B cell (primary cell): ENCODE data around the gene GRM8. TPM values are rescaled to one million over a fixed set of nuclear protein-coding genes. Genes with fewer than 3 reads are reported as not detected.

Experiments
- ATAC-seq: fragments of 200-7000 bp; cut with Tn5 transposase; one replicate; pipeline ENCODE4 v1.10.0; 2021; ENCODE audit warnings: low read depth, mild to moderate bottlenecking, moderate number of reproducible peaks, moderate library complexity
- CTCF ChIA-PET: fragments of 350-600 bp; sonication (Branson Sonifier 250); formaldehyde crosslinking; loops from one replicate; lab custom pipeline; 2021; ENCODE audit warnings: antibody characterized with exemption, inconsistent platforms; lab: Charles Lee
- POLR2A ChIA-PET: fragments of 350-600 bp; sonication (Branson Sonifier 250); formaldehyde crosslinking; loops from one replicate; lab custom pipeline; 2021; ENCODE audit warnings: antibody characterized with exemption; lab: Charles Lee
- DNase-seq: peaks from one replicate; pipeline ENCODE4 v3.0.0; 2013
- H2AFZ ChIP-seq: 2 replicates; pipeline ENCODE4 v1.6.1; 2012; ENCODE audit warnings: mild to moderate bottlenecking, low read depth, low read length; ENCODE audit not compliant: insufficient read depth, poor library complexity, severe bottlenecking
- H3K27ac ChIP-seq, 2 donors: 1 replicate in 1 of 2; 2 replicates in 1 of 2; pipeline ENCODE4 v1.5.1; 2012 to 2013; ENCODE audit warnings: low read length in 2 of 2, mild to moderate bottlenecking in 2 of 2, moderate library complexity in 1 of 2
- H3K27me3 ChIP-seq, 4 experiments: fragments of 200-600 bp in 1 of 4; sonication (generic) in 1 of 4; replicated peaks in 1 of 4; 1 replicate in 2 of 4; 2 replicates in 2 of 4; pipeline versions ENCODE4 v1.6.1 to v1.7.0; 2013 to 2016; ENCODE audit warnings: low read length in 3 of 4, mild to moderate bottlenecking in 2 of 4, mixed read lengths in 1 of 4, moderate library complexity in 1 of 4; ENCODE audit not compliant: insufficient read depth in 4 of 4, control insufficient read depth in 3 of 4; ENCODE audit errors: control extremely low read depth in 1 of 4
- H3K36me3 ChIP-seq, 2 experiments: replicated peaks in 1 of 2; 1 replicate in 1 of 2; 2 replicates in 1 of 2; pipeline versions ENCODE4 v1.6.1 to v1.7.1; 2013; ENCODE audit warnings: low read length in 1 of 2; ENCODE audit not compliant: insufficient read depth in 2 of 2, control insufficient read depth in 1 of 2; ENCODE audit errors: control extremely low read depth in 1 of 2, extremely low read depth in 1 of 2
- H3K4me1 ChIP-seq, 2 donors: fragments of 200-600 bp in 1 of 2; sonication (generic) in 1 of 2; 1 replicate in 1 of 2; 2 replicates in 1 of 2; pipeline versions ENCODE4 v1.5.1 to v1.6.1; 2013 to 2017; ENCODE audit warnings: low read length in 2 of 2; ENCODE audit not compliant: control insufficient read depth in 2 of 2, insufficient read depth in 2 of 2
- H3K4me2 ChIP-seq: replicated peaks from 2 replicates; pipeline ENCODE3; 2012; ENCODE audit warnings: mild to moderate bottlenecking, low read depth, low read length; ENCODE audit not compliant: poor library complexity, severe bottlenecking
- H3K4me3 ChIP-seq, 5 experiments: fragments of 200-600 bp in 1 of 5; sonication (generic) in 1 of 5; 1 replicate in 3 of 5; 2 replicates in 2 of 5; pipeline versions ENCODE4 v1.5.1 to v1.7.0; 2011 to 2016; ENCODE audit warnings: low read length in 4 of 5, mild to moderate bottlenecking in 4 of 5, low read depth in 2 of 5, control low read depth in 1 of 5, moderate library complexity in 1 of 5; ENCODE audit not compliant: insufficient read depth in 1 of 5; ENCODE audit errors: control extremely low read depth in 1 of 5, extremely low read depth in 1 of 5
- H3K79me2 ChIP-seq: fragments of 200-600 bp; sonication (generic); one replicate; pipeline ENCODE4 v1.6.0; 2016; ENCODE audit warnings: low read length; ENCODE audit not compliant: control insufficient read depth, insufficient read depth
- H3K9ac ChIP-seq: fragments of 200-600 bp; sonication (generic); 2 replicates; pipeline ENCODE4 v1.6.1; 2017; ENCODE audit warnings: mild to moderate bottlenecking, low read length, moderate library complexity
- H3K9me3 ChIP-seq, 3 donors: one replicate each; pipeline versions ENCODE4 v1.6.1 to v1.7.1; 2013; ENCODE audit warnings: low read length in 2 of 3; ENCODE audit not compliant: control insufficient read depth in 2 of 3, insufficient read depth in 1 of 3; ENCODE audit errors: control extremely low read depth in 1 of 3
- H4K20me1 ChIP-seq: 2 replicates; pipeline ENCODE4 v1.6.0; 2012; ENCODE audit warnings: mild to moderate bottlenecking, low read length; ENCODE audit not compliant: insufficient read depth, control insufficient read depth, poor library complexity, severe bottlenecking
- H3K27ac Mint-ChIP-seq: one replicate; pipeline ENCODE4 v1.8.0; 2021; ENCODE audit warnings: mixed read lengths
- H3K27me3 Mint-ChIP-seq: one replicate; pipeline ENCODE4 v1.8.0; 2021; ENCODE audit warnings: mixed read lengths
- H3K4me1 Mint-ChIP-seq: one replicate; pipeline ENCODE4 v1.8.0; 2021; ENCODE audit warnings: mixed read lengths
- H3K4me3 Mint-ChIP-seq: one replicate; pipeline ENCODE4 v1.8.0; 2021; ENCODE audit warnings: mixed read lengths
- H3K9me3 Mint-ChIP-seq: one replicate; pipeline ENCODE4 v1.8.0; 2022; ENCODE audit warnings: mixed read lengths; ENCODE audit not compliant: insufficient read depth
- EZH2 ChIP-seq: IDR thresholded peaks from 2 replicates; pipeline ENCODE4 v1.6.1; 2012; ENCODE audit warnings: borderline replicate concordance, low read depth, mild to moderate bottlenecking, moderate library complexity, low read length; ENCODE audit not compliant: insufficient read depth, poor library complexity, severe bottlenecking
- WGBS: methylation state at CpG from one replicate; pipeline ENCODE4 v1.1.5; 2013; ENCODE audit warnings: missing lambda C conversion rate; ENCODE audit not compliant: insufficient coverage; 5-methylcytosine and 5-hydroxymethylcytosine counted together
- intact Hi-C: fragments of 100-400 bp; cut with micrococcal nuclease; formaldehyde crosslinking; loops from one replicate; pipeline ENCODE4 v1.10.0; 2022
- polyA plus RNA-seq: library from polyadenylated mRNA; depleted of rRNA; stranded (reverse); fragments of >200 nt; gene quantifications from 2 replicates; pipeline ENCODE4 v1.2.3, GENCODE V29; 2012
- total RNA-seq, 2 donors: library from RNA; stranded (reverse); fragments of 120-200 nt in 1 of 2; gene quantifications; 1 replicate in 1 of 2; 2 replicates in 1 of 2; pipeline versions ENCODE4 v1.2.3 to v1.2.4, GENCODE V29; 2013 to 2022
- TF ChIP-seq, protein P1 (sequence below): fragments of 200-600 bp; IDR thresholded peaks from one replicate; pipeline ENCODE4 v1.8.0; 2022; ENCODE audit warnings: antibody characterized with exemption, mild to moderate bottlenecking

GRM8 gene
- total and polyA plus RNA-seq, 2 donors (not counting 1 experiment from before 2014, with no cell fraction given), result not detected

GRCh38 chr7:126657137-126657536 is 595.6 kb downstream of the GRM8 start:
- no peak for TF ChIP-seq EZH2
- TF ChIP-seq, protein P1, sequence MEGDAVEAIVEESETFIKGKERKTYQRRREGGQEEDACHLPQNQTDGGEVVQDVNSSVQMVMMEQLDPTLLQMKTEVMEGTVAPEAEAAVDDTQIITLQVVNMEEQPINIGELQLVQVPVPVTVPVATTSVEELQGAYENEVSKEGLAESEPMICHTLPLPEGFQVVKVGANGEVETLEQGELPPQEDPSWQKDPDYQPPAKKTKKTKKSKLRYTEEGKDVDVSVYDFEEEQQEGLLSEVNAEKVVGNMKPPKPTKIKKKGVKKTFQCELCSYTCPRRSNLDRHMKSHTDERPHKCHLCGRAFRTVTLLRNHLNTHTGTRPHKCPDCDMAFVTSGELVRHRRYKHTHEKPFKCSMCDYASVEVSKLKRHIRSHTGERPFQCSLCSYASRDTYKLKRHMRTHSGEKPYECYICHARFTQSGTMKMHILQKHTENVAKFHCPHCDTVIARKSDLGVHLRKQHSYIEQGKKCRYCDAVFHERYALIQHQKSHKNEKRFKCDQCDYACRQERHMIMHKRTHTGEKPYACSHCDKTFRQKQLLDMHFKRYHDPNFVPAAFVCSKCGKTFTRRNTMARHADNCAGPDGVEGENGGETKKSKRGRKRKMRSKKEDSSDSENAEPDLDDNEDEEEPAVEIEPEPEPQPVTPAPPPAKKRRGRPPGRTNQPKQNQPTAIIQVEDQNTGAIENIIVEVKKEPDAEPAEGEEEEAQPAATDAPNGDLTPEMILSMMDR, result no peak
- peak overlapping the region; percentile 29 for H3K4me2 ChIP-seq
- H4K20me1 ChIP-seq, result no peaks in the 10 kb centered on the region
- H3K4me3 ChIP-seq, result no peak overlapping the region
- H3K4me1 ChIP-seq, result peaks cover 0 to 13% of the 10 kb centered on the region in 2 donors
- intact Hi-C loops, result no loop called here
- ChIA-PET POLR2A (no interaction called here), CTCF (no interaction called here)
- DNase-seq (no peak), ATAC-seq (no peak)
- peak overlapping the region; percentile 72 for H3K27ac Mint-ChIP-seq
- no CpG with 5 or more reads among the region's 3 CpGs for WGBS
- no peak overlapping the region for H2AFZ ChIP-seq
- peak overlapping the region in 1 of 2 donors; percentile 67 for H3K27ac ChIP-seq
- no peak overlapping the region for H3K4me3 Mint-ChIP-seq
- H3K79me2 ChIP-seq, result no peaks in the 10 kb centered on the region
- no peak overlapping the region for H3K9ac ChIP-seq
- peaks cover 0 to 4% (median 0%) of the 10 kb centered on the region in 3 donors for H3K9me3 ChIP-seq
- no peaks in the 10 kb centered on the region for H3K27me3 Mint-ChIP-seq
- H3K27me3 ChIP-seq, result no peaks in the 10 kb centered on the region
- H3K9me3 Mint-ChIP-seq, result peaks cover 1% of the 10 kb centered on the region
- H3K4me1 Mint-ChIP-seq, result peaks cover 22% of the 10 kb centered on the region
- no peaks in the 10 kb centered on the region for H3K36me3 ChIP-seq

- H3K27me3 ChIP-seq, result no peaks in the 10 kb centered on the region
- H3K4me3 ChIP-seq, result no peak overlapping the region
- H3K4me1 ChIP-seq, result peaks cover 0 to 13% of the 10 kb centered on the region in 2 donors
- H4K20me1 ChIP-seq, result no peaks in the 10 kb centered on the region
- peaks cover 22% of the 10 kb centered on the region for H3K4me1 Mint-ChIP-seq
- intact Hi-C loops, result no loop called here
- ChIA-PET POLR2A (no interaction called here), CTCF (no interaction called here)
- no peak overlapping the region for H2AFZ ChIP-seq
- H3K4me3 Mint-ChIP-seq, result no peak overlapping the region
- no peaks in the 10 kb centered on the region for H3K27me3 Mint-ChIP-seq
- ATAC-seq (no peak), DNase-seq (no peak)
- no peak overlapping the region for H3K27ac Mint-ChIP-seq
- 80% methylated on average over 1 of the region's 6 CpGs for WGBS
- no peaks in the 10 kb centered on the region for H3K79me2 ChIP-seq
- peaks cover 0 to 4% (median 0%) of the 10 kb centered on the region in 3 donors for H3K9me3 ChIP-seq
- no peaks in the 10 kb centered on the region for H3K36me3 ChIP-seq
- H3K9me3 Mint-ChIP-seq, result peaks cover 2% of the 10 kb centered on the region
- TF ChIP-seq, protein P1, result no peak
- TF ChIP-seq EZH2, result no peak
- H3K27ac ChIP-seq, result no peak overlapping the region
- no peak overlapping the region for H3K9ac ChIP-seq
- no peak overlapping the region for H3K4me2 ChIP-seq
Observed at GRCh38 chr7:126656165-126656564, 596.6 kb downstream of the GRM8 start.
